AML-193 (cell line): ENCODE measurements around the gene MYO1H.
"Not testable (repeated sequence)": the region's sequence is repeated elsewhere in the genome, so short reads cannot be mapped to it uniquely, and the experiment has no call there.

Experiments
- DNase-seq, 2 experiments: peaks; one replicate each; lab custom pipeline; 2025; lab: John Stamatoyannopoulos, UW

The MYO1H gene

GRCh38 chr12:109421355-109422087 is 73.8 kb downstream of the MYO1H start:
- no peak for DNase-seq

GRCh38 chr12:109422251-109422650 is 74.6 kb downstream of the MYO1H start:
- no peak for DNase-seq

DNA sequence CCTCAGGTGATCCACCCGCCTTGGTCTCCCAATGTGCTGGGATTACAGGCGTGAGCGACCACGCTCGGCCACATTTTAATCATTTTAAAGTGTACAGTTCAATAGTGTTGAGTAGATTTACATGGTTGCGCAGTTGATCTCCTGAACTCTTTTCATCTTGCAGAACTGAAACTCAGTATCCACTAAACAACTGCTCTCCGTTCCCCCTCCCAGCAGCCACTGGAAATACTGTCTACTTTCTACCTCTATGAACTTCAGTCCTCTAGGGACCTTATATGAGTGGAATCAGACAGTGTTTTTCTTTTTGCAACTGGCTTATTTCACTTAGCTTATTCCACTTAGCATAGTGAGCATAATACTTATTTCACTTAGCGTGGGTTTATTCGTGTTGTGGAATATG is 75.7 kb downstream of the MYO1H start:
- no peak for DNase-seq

DNA sequence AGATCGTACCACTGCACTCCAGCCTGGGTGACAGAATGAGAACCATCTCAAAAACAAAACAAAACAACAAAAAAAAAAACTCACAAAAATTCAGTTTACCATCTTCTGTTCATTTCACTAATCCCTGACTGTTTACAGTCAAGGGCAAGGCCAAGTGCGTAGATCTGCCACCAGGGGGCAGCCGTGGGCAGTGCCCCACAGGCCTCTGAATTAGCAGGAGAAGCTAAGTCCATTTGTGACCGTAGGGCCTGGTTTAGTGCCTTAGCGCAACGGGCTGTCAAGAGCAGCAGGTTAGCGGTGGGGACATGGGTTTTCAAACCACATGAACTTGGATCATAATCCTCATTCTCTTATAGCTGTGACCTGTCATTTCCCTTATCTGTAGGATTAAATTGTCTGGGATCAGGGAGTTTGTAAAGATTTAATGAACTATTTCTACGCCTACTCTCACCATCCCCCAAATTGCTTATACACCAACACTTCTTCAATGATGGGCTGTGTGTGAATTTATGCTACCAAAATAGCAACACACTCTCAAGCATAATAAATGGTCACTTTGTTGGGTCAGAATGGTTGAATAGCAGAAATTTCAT is 80.4 kb downstream of the MYO1H start:
- DNase-seq: peak; percentile 40 to 73

GRCh38 chr12:109428804-109429203 is 81.1 kb downstream of the MYO1H start:
- DNase-seq: not testable (repeated sequence)

DNA sequence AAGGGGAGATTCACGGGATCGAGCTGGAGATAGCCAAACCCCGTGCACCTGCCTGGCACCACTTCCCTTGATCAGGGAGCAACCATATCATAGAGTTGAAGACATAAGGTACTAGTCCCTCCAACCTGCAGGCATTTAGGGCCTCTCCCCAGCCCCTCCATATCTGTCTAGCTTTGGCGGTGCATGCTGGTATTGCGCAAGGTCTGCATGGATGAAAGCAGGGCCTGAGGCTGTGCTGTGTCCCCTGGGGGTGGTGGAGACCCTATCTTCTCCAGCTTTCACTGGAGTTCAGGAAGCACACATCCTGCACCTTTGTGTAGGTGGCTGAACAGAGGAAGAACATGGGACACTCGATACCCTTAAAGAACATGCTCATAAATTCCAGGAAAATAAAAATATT is 82.5 kb downstream of the MYO1H start:
- no peak for DNase-seq

GRCh38 chr12:109432431-109432830 is 84.7 kb downstream of the MYO1H start:
- no peak for DNase-seq

GRCh38 chr12:109432842-109433304 is 85.2 kb downstream of the MYO1H start:
- DNase-seq: peak; percentile 16 to 58

GRCh38 chr12:109433618-109434017 is 85.9 kb downstream of the MYO1H start:
- DNase-seq: no peak

- no peak for DNase-seq
Measured at GRCh38 chr12:109434582-109434981, 86.9 kb downstream of the MYO1H start.

- DNase-seq: no peak
Measured at GRCh38 chr12:109435428-109436187, 87.9 kb downstream of the MYO1H start.

DNA sequence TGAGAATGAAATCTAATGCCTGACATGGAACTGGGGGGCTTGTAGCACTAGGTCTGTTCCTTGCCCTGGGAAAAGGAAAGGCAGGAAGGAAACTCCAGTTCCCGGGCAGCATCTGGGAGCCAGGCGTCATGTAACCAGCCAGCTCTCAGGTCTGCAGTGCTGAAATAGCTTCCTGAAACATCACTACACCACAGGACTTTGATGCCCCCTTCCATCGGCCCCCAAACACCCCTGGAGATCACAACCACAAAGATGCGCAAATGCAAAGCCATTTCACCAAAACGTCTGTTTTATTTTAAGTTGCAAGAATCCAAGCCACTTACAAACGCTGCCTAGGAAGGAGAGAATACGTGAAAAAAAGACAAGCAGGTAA is 88.5 kb downstream of the MYO1H start:
- no peak for DNase-seq

GRCh38 chr12:109439181-109439580 is 91.5 kb downstream of the MYO1H start:
- DNase-seq: no peak

DNA sequence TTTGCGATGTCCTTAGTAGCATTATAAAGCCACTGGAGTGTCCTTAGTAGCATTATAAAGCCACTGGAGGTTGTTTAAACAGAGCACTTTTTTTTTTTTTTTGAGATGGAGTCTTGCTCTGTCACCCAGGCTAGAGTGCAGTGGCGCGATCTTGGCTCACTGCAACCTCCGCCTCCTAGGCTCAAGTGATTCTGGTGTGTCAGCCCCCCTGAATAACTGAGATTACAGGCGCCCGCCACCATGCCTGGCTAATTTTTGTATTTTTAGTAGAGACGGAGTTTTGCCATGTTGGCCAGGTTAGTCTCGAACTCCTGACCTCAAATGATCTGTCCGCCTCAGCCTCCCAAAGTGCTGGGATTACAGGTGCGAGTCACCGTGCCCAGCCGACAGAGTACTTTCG is 92.3 kb downstream of the MYO1H start:
- not testable (repeated sequence) for DNase-seq

GRCh38 chr12:109440851-109441490 is 93.3 kb downstream of the MYO1H start:
- no peak for DNase-seq

- DNase-seq: no peak
Measured at GRCh38 chr12:109443794-109444193, 96.1 kb downstream of the MYO1H start.

GRCh38 chr12:109444259-109444658 is 96.6 kb downstream of the MYO1H start:
- no peak for DNase-seq

DNA sequence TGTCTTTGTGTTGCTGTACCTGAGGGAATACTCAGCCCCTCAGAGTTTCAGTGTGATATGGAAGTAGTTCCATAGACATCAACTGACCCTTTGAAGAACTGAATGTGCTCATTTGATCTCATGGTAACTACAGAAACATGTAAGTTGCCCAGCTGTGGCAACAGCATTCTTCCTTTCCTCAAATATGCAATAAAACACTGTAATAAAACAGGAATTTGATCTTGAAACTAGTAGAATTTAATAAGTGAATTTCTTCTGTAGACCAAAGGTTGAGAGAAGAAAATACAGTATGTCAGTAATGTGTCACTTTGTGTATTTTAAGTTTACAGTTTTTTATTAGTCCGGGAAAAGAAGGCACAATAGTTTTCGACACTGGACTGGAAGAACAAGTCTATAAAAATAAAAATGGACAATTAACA is 97.5 kb downstream of the MYO1H start:
- no peak for DNase-seq

- no peak for DNase-seq
Measured at GRCh38 chr12:109446869-109447268, 99.2 kb downstream of the MYO1H start.

DNA sequence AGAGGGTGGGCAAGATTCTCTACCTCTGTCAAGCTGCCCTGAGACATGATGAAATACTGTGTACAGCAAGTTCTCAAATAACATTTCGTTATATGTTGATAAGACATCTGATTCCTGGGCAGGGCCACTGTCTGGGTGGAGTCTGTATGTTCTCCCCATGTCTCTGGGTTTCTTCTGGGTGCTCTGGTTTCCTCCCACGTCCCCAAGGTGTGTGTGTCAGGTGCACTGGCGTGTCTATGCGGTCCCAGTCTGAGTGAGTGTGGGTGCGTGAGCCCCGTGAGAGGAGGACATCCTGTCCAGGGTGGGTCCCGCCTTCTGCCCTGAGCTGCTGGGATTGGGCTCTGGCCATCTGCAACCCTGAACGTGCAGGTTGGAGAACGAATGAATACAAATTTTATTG is 99.8 kb downstream of the MYO1H start:
- no peak for DNase-seq

GRCh38 chr12:109448272-109448671 is 100.6 kb downstream of the MYO1H start:
- no peak for DNase-seq

DNA sequence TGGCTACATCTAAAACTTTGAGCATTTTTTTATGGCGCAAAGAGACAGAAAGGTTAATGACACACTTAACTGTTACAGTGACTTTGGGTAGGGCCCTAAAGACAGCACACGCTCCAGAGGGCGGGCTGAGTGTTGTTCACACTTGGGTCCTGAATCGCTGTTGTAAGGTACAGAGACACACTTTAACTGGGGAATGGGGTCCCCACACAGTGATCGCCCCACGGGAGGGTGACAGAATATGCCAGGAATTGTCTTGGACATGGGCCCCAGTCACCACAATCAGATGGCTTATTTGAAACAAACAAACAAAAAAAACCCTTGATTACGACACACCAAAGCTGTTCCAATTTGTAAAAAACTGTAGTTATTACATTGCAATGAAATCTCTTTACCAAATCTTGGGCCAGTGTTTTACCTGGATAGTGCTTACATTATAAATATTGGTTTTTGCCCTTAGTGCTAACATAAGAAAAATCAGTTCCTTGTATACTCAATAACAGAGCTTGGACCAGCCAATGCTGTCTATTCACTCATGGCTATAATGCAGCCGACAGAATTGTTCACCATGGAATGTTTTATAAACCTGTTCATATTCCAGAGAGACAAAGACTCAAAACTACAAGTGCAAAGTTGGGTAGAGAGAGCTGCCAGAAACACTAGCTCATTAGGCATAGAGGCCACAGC is 101.1 kb downstream of the MYO1H start:
- no peak for DNase-seq
